HCT116 (cell line): ENCODE results near the gene ZNF516. TPM values are rescaled to one million over a fixed set of nuclear protein-coding genes. Genes with fewer than 3 reads are reported as not detected.

Experiments
- ATAC-seq: fragments of 200-7000 bp; cut with Tn5 transposase; 2 replicates; pipeline ENCODE4 v1.9.1; 2020; ENCODE audit warnings: mild to moderate bottlenecking, moderate library complexity
- BruUV-seq: library from RNA; stranded (reverse); fragments of 400-500 nt; replicated peaks from 2 replicates; lab custom pipeline; 2021; lab: Mats Ljungman, UMichigan
- CTCF ChIA-PET: fragments of 300-600 bp; sonication (Branson Sonifier 250); formaldehyde crosslinking; loops from one replicate; lab custom pipeline; 2021; ENCODE audit warnings: antibody characterized with exemption; lab: Charles Lee
- POLR2A ChIA-PET: fragments of 300-600, 350-600 bp; sonication (Branson Sonifier 250); formaldehyde crosslinking; loops from one replicate; lab custom pipeline; 2021; ENCODE audit warnings: antibody characterized with exemption; lab: Charles Lee
- RAD21 ChIA-PET, 2 experiments: fragments of 300-600 bp; sonication (Branson Sonifier 250); formaldehyde crosslinking; loops; one replicate each; lab custom pipeline; 2023; ENCODE audit warnings: low total read pairs in 2 of 2; ENCODE audit not compliant: uncharacterized antibody in 2 of 2, unreplicated experiment in 2 of 2, low non-redundant PET in 1 of 2; lab: Charles Lee
- DNase-seq: peaks from one replicate; pipeline ENCODE4 v3.0.0-alpha.2; 2010; ENCODE audit warnings: low read depth, low spot score
- H2AFZ ChIP-seq: fragments of 200-600 bp; shearing (Covaris generic), sonication (generic); 2 replicates; pipeline ENCODE4 v1.6.1; 2017; ENCODE audit warnings: low read depth, mixed run types, mixed read lengths, antibody characterized with exemption, low read length; ENCODE audit not compliant: poor library complexity, severe bottlenecking
- H3K27ac ChIP-seq: 2 replicates; pipeline ENCODE4 v1.5.1; 2012; ENCODE audit warnings: low read depth, low read length
- H3K27me3 ChIP-seq: fragments of 200-600 bp; sonication (generic); 2 replicates; pipeline ENCODE4 v1.6.1; 2016; ENCODE audit warnings: mixed run types, low read length, mixed read lengths; ENCODE audit not compliant: insufficient read depth
- H3K36me3 ChIP-seq, 2 experiments: fragments of 200-500 bp in 1 of 2; fragments of 200-600 bp in 1 of 2; sonication (Bioruptor generic) in 1 of 2; sonication (generic) in 1 of 2; 2 replicates each; pipeline versions ENCODE4 v1.5.1 to v1.6.1; 2014 to 2016; ENCODE audit warnings: low read length in 2 of 2, inconsistent platforms in 1 of 2, mixed read lengths in 1 of 2, mixed run types in 1 of 2; ENCODE audit not compliant: insufficient read depth in 2 of 2, control insufficient read depth in 1 of 2
- H3K4me1 ChIP-seq, 2 experiments: fragments of 200-600 bp in 1 of 2; sonication (generic) in 1 of 2; 2 replicates each; pipeline versions ENCODE4 v1.5.1 to v1.6.1; 2012 to 2017; ENCODE audit warnings: low read length in 2 of 2, inconsistent platforms in 1 of 2, mild to moderate bottlenecking in 1 of 2, mixed read lengths in 1 of 2, mixed run types in 1 of 2, moderate library complexity in 1 of 2; ENCODE audit not compliant: insufficient read depth in 2 of 2, control insufficient read depth in 1 of 2
- H3K4me2 ChIP-seq: fragments of 200-600 bp; sonication (generic); 2 replicates; pipeline ENCODE4 v1.6.1; 2017; ENCODE audit warnings: mixed run types, low read length, mixed read lengths
- H3K4me3 ChIP-seq, 2 experiments: fragments of 200-600 bp in 1 of 2; sonication (generic) in 1 of 2; replicated peaks in 1 of 2; 2 replicates each; pipeline ENCODE4 v1.5.1; 2011 to 2016; ENCODE audit warnings: low read length in 2 of 2, control low read depth in 1 of 2, low read depth in 1 of 2, mild to moderate bottlenecking in 1 of 2, mixed read lengths in 1 of 2, mixed run types in 1 of 2
- H3K79me2 ChIP-seq: fragments of 200-600 bp; sonication (generic); 2 replicates; pipeline ENCODE4 v1.6.1; 2017; ENCODE audit warnings: mild to moderate bottlenecking, mixed run types, low read length, moderate library complexity, mixed read lengths; ENCODE audit not compliant: insufficient read depth
- H3K9ac ChIP-seq: fragments of 200-600 bp; sonication (generic); 2 replicates; pipeline ENCODE4 v1.6.1; 2016; ENCODE audit warnings: low read length, mixed read lengths
- H3K9me2 ChIP-seq: fragments of 200-600 bp; sonication (generic), shearing (Covaris generic); 2 replicates; pipeline ENCODE4 v1.6.1; 2017; ENCODE audit warnings: mixed run types, mild to moderate bottlenecking, moderate library complexity; ENCODE audit not compliant: insufficient read depth
- H3K9me3 ChIP-seq, 2 experiments: fragments of 200-500 bp in 1 of 2; fragments of 200-600 bp in 1 of 2; sonication (Bioruptor generic) in 1 of 2; sonication (generic) in 1 of 2; 2 replicates each; pipeline ENCODE4 v1.6.1; 2014 to 2017; ENCODE audit warnings: low read length in 2 of 2, mixed read lengths in 2 of 2, inconsistent platforms in 1 of 2, low read depth in 1 of 2, mild to moderate bottlenecking in 1 of 2, mixed run types in 1 of 2, moderate library complexity in 1 of 2; ENCODE audit not compliant: control insufficient read depth in 1 of 2, insufficient read depth in 1 of 2
- H4K20me1 ChIP-seq: fragments of 200-600 bp; sonication (generic), shearing (Covaris generic); 2 replicates; pipeline ENCODE4 v1.6.1; 2017; ENCODE audit warnings: mixed run types, mild to moderate bottlenecking, moderate library complexity; ENCODE audit not compliant: insufficient read depth
- ATF3 ChIP-seq: IDR thresholded peaks from 2 replicates; pipeline ENCODE4 v1.6.1; 2012
- CEBPB ChIP-seq: IDR thresholded peaks from 2 replicates; pipeline ENCODE4 v1.6.1; 2012; ENCODE audit warnings: low read depth
- EZH2phosphoT487 ChIP-seq: fragments of 200-600 bp; IDR thresholded peaks from 2 replicates; pipeline ENCODE4 v1.6.1; 2018; ENCODE audit warnings: antibody characterized with exemption, borderline replicate concordance
- POLR2A ChIP-seq: IDR thresholded peaks from 2 replicates; pipeline ENCODE4 v1.7.0; 2011; ENCODE audit warnings: borderline replicate concordance; ENCODE audit not compliant: insufficient read depth, insufficient read length; ENCODE audit errors: extremely low read depth
- SP1 ChIP-seq: IDR thresholded peaks from 2 replicates; pipeline ENCODE4 v1.6.1; 2012; ENCODE audit warnings: low read depth
- SRF ChIP-seq: IDR thresholded peaks from 2 replicates; pipeline ENCODE4 v1.6.1; 2012; ENCODE audit warnings: low read depth
- YY1 ChIP-seq: IDR thresholded peaks from 2 replicates; pipeline ENCODE4 v1.6.1; 2011; ENCODE audit warnings: low read length, low read depth, moderate library complexity, mild to moderate bottlenecking; ENCODE audit not compliant: insufficient replicate concordance; ENCODE audit errors: extremely low read depth
- ZFX ChIP-seq: fragments of 450-650 bp; IDR thresholded peaks from 2 replicates; pipeline ENCODE4 v1.6.1; 2017
- ZNF274 ChIP-seq: fragments of 200-500 bp; sonication (Bioruptor generic); IDR thresholded peaks from 2 replicates; pipeline ENCODE4 v1.6.1; 2014; ENCODE audit warnings: mild to moderate bottlenecking, low read depth, low read length, inconsistent platforms
- intact Hi-C: fragments of 100-400 bp; cut with micrococcal nuclease; formaldehyde crosslinking; loops from 2 replicates; pipeline ENCODE4 v1.10.0; 2022
- total RNA-seq: library from RNA; stranded (reverse); gene quantifications from one replicate; pipeline ENCODE4 v1.2.1, GENCODE V29; 2021; ENCODE audit not compliant: unreplicated experiment
- TF ChIP-seq, protein P1 (sequence below): IDR thresholded peaks from 2 replicates; pipeline ENCODE4 v1.6.1; 2011; ENCODE audit warnings: mild to moderate bottlenecking, low read length, moderate library complexity; ENCODE audit not compliant: insufficient replicate concordance; ENCODE audit errors: extremely low read depth
- TF ChIP-seq, protein P2 (sequence below), 3 experiments: fragments of 200-600 bp in 1 of 3; sonication (generic) in 1 of 3; IDR thresholded peaks in 2 of 3; conservative IDR thresholded peaks in 1 of 3; 2 replicates each; pipeline ENCODE4 v1.5.1; 2012 to 2017; ENCODE audit warnings: low read depth in 2 of 3, low read length in 2 of 3, antibody characterized with exemption in 1 of 3, borderline replicate concordance in 1 of 3, control low read depth in 1 of 3, mild to moderate bottlenecking in 1 of 3, mixed read lengths in 1 of 3, mixed run types in 1 of 3, moderate library complexity in 1 of 3; ENCODE audit not compliant: insufficient read depth in 1 of 3

ZNF516 gene
- total RNA-seq, 1 experiment from 2014 or later, result 32.0 TPM

- Histone ChIP-seq H3K27ac (no peak overlapping the region), H3K4me1 (peaks cover 0 to 20% of the 10 kb centered on the region in 2 experiments; a peak in 2 of 4 replicates)
Measured at GRCh38 chr18:76455003-76455676, 39.9 kb downstream of the ZNF516 start.

More at GRCh38 chr18:76455003-76455676, 39.9 kb downstream of the ZNF516 start:
- Histone ChIP-seq H3K79me2 (peaks cover 11% of the 10 kb centered on the region; the same call in 1 of the 2 replicates), H3K9me2 (no peaks in the 10 kb centered on the region), H3K4me3 (no peak overlapping the region), H3K27me3 (no peaks in the 10 kb centered on the region), H3K9me3 (no peaks in the 10 kb centered on the region), H2AFZ (no peak overlapping the region), H3K36me3 (no peaks in the 10 kb centered on the region), H4K20me1 (no peaks in the 10 kb centered on the region), H3K9ac (no peak overlapping the region), H3K4me2 (no peak overlapping the region)
- intact Hi-C loops, result loop anchor here (10.0 kb wide), 1 partner anchor 50 kb away; no protein-coding TSS in a partner anchor
- no TSS peak for BruUV-seq
- POLR2A ChIA-PET, result no interaction called here
- no peak for ATAC-seq
- CTCF ChIA-PET, result no interaction called here
- no peak for TF ChIP-seq SRF
- TF ChIP-seq SP1, result no peak
- TF ChIP-seq CEBPB, result no peak
- no peak for TF ChIP-seq POLR2A
- no peak for TF ChIP-seq EZH2phosphoT487
- TF ChIP-seq ATF3, result no peak
- TF ChIP-seq, protein P1, sequence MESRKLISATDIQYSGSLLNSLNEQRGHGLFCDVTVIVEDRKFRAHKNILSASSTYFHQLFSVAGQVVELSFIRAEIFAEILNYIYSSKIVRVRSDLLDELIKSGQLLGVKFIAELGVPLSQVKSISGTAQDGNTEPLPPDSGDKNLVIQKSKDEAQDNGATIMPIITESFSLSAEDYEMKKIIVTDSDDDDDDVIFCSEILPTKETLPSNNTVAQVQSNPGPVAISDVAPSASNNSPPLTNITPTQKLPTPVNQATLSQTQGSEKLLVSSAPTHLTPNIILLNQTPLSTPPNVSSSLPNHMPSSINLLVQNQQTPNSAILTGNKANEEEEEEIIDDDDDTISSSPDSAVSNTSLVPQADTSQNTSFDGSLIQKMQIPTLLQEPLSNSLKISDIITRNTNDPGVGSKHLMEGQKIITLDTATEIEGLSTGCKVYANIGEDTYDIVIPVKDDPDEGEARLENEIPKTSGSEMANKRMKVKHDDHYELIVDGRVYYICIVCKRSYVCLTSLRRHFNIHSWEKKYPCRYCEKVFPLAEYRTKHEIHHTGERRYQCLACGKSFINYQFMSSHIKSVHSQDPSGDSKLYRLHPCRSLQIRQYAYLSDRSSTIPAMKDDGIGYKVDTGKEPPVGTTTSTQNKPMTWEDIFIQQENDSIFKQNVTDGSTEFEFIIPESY, result no peak
- TF ChIP-seq, protein P2, sequence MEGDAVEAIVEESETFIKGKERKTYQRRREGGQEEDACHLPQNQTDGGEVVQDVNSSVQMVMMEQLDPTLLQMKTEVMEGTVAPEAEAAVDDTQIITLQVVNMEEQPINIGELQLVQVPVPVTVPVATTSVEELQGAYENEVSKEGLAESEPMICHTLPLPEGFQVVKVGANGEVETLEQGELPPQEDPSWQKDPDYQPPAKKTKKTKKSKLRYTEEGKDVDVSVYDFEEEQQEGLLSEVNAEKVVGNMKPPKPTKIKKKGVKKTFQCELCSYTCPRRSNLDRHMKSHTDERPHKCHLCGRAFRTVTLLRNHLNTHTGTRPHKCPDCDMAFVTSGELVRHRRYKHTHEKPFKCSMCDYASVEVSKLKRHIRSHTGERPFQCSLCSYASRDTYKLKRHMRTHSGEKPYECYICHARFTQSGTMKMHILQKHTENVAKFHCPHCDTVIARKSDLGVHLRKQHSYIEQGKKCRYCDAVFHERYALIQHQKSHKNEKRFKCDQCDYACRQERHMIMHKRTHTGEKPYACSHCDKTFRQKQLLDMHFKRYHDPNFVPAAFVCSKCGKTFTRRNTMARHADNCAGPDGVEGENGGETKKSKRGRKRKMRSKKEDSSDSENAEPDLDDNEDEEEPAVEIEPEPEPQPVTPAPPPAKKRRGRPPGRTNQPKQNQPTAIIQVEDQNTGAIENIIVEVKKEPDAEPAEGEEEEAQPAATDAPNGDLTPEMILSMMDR (IDR thresholded peaks at IDR 0.05 in 2 of 3, conservative IDR thresholded peaks at IDR 0.05 in 1 of 3; ENCODE audit: borderline replicate concordance in 1 of 3, insufficient read depth in 1 of 3, low read depth in 2 of 3, low read length in 2 of 3), result no peak
- no peak for TF ChIP-seq ZFX
- no peak for TF ChIP-seq YY1
- no peak for TF ChIP-seq ZNF274
- RAD21 ChIA-PET, result no interaction called here
- DNase-seq, result no peak
